ENCODE results near the gene DIP2C. TPM values are rescaled to one million over a fixed set of nuclear protein-coding genes. Genes with fewer than 3 reads are reported as not detected.
A peak's percentile ranks its signal among the peaks of the same experiment; 100 is the strongest.

DIP2C gene
- total RNA-seq, 2 experiments from 2014 or later, result 2.0 to 2.3 TPM

DNA sequence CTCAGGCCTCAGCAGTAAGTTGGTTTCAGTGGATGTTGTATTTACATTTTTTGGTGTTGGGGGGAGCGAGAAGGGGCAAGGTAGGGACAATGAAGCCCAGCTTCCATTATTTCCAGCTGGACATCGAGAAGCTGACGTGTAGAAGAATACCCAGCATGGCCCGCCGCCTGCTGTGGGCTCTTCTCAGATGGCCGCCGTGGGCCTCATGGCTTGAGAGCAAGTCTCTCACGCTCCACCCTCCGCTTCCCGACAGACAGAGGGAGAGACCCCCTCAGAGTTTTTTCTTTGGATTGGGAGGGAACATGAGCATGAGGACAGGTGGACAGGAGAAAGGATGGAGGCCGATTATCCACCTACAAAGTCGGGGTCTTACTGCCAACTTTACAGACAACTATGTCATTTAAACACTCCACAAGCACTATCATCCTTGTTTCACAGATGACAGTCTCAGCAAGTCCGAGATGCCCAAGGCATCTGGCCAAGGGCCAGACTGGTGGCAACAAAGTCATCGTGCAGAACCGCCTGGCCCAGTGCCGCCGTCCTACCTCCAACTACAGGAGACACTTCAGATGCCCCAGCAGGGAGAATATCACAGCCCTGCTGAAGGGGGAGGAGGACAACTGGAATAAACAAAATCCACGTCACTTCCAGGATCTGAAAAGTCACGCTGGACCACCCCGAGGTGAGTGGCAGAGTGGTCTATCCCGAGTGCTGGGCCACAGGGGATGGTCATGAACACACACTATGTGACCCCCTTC lies 195.9 kb downstream of the DIP2C start:
- no peaks in the 10 kb centered on the region for H3K4me1 Mint-ChIP-seq
- ChIA-PET POLR2A (no interaction called here), CTCF (no interaction called here)
- no peak overlapping the region for H3K4me3 Mint-ChIP-seq
- H3K27ac Mint-ChIP-seq, result no peak overlapping the region
- no peak for DNase-seq
- no peaks in the 10 kb centered on the region for H3K36me3 Mint-ChIP-seq (ENCODE audit: low read depth)
- peaks cover 3% of the 10 kb centered on the region for H3K27me3 Mint-ChIP-seq
- no peaks in the 10 kb centered on the region for H3K9me3 Mint-ChIP-seq

GRCh38 chr10:492836-493235 lies 196.6 kb downstream of the DIP2C start:
- no peak overlapping the region for H3K27ac Mint-ChIP-seq
- POLR2A ChIA-PET, result no interaction called here

DNA sequence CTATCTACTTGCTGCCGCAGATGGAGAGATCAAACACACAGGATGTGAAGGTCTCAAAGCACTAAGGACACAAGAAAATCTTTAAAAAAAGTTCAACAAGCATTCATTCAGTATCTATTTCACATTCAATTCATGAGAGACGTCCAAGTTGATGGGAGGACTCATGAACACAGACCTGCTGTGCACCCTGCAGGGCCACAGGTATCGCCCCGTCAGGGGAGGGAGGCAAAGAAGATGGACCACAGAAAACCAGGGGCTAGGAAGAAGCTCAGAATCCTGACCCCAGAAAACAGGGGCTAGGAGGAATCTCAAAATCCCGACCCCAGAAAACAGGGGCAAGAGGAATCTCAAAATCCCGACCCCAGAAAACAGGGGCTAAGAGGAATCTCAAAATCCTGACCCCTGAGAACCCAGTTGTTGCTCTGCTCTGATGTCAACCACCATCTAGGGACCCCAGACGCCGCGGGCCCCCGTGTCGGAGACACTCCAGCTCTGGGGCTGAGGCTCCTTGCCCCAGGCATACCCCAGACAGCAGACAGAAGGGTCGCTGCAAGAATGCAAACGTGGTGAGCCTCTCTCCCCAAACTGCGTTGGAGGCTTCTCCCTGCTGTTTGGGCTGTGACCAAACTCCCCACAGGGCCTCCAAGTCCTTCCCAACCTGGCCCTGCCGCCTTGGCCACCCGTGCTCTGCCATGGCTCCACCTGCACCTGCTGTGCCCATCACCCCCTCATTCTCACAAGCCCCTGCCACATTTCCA lies 197.6 kb downstream of the DIP2C start:
- H3K4me3 Mint-ChIP-seq, result no peak overlapping the region
- ChIA-PET CTCF (no interaction called here), POLR2A (no interaction called here)
- no peaks in the 10 kb centered on the region for H3K36me3 Mint-ChIP-seq (ENCODE audit: low read depth)
- peaks cover 3% of the 10 kb centered on the region for H3K27me3 Mint-ChIP-seq
- no peaks in the 10 kb centered on the region for H3K4me1 Mint-ChIP-seq
- no peak overlapping the region for H3K27ac Mint-ChIP-seq
- H3K9me3 Mint-ChIP-seq, result no peaks in the 10 kb centered on the region
- DNase-seq, result no peak

More at GRCh38 chr10:492836-493235, 196.6 kb downstream of the DIP2C start:
- CTCF ChIA-PET, result no interaction called here
- Mint-ChIP-seq H3K9me3 (no peaks in the 10 kb centered on the region), H3K4me1 (no peaks in the 10 kb centered on the region), H3K27me3 (peaks cover 3% of the 10 kb centered on the region), H3K4me3 (no peak overlapping the region), H3K36me3 (ENCODE audit: low read depth) (no peaks in the 10 kb centered on the region)
- no peak for DNase-seq

- POLR2A ChIA-PET, result no interaction called here
- H3K27me3 Mint-ChIP-seq, result peaks cover 3% of the 10 kb centered on the region
- H3K27ac Mint-ChIP-seq, result no peak overlapping the region
- no peak overlapping the region for H3K4me3 Mint-ChIP-seq
- H3K36me3 Mint-ChIP-seq (ENCODE audit: low read depth), result no peaks in the 10 kb centered on the region
- H3K4me1 Mint-ChIP-seq, result peaks cover 4% of the 10 kb centered on the region
- CTCF ChIA-PET, result no interaction called here
- no peak for DNase-seq
- H3K9me3 Mint-ChIP-seq, result no peaks in the 10 kb centered on the region
Observed at GRCh38 chr10:490891-491571, 198.4 kb downstream of the DIP2C start.

- POLR2A ChIA-PET, result no interaction called here
- Mint-ChIP-seq H3K4me3 (no peak overlapping the region), H3K9me3 (no peaks in the 10 kb centered on the region), H3K4me1 (peaks cover 8% of the 10 kb centered on the region), H3K27ac (no peak overlapping the region), H3K36me3 (ENCODE audit: low read depth) (no peaks in the 10 kb centered on the region), H3K27me3 (peaks cover 3% of the 10 kb centered on the region)
- DNase-seq, result no peak
- CTCF ChIA-PET, result no interaction called here
Observed at GRCh38 chr10:490256-490655, 199.2 kb downstream of the DIP2C start.

DNA sequence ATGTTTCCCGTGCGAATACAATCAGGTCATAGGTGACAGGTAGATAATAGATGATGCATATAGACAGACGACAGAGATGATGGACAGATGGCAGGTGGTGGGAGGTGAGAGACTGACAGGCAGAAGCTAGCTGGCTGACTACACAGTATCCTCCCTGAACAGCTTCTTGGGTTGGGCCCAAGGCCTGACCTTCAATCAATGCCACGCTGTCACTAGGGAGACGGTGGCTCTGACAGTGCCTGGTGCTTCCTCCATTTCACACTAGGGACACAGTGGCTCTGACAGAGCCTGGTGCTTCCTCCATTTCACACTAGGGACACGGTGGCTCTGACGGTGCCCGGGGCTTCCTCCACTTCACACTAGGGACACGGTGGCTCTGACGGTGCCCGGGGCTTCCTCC lies 200.1 kb downstream of the DIP2C start:
- no peaks in the 10 kb centered on the region for H3K36me3 Mint-ChIP-seq (ENCODE audit: low read depth)
- H3K27ac Mint-ChIP-seq, result no peak overlapping the region
- peaks cover 10% of the 10 kb centered on the region for H3K4me1 Mint-ChIP-seq
- DNase-seq, result no peak
- no peak overlapping the region for H3K4me3 Mint-ChIP-seq
- CTCF ChIA-PET, result no interaction called here
- no peaks in the 10 kb centered on the region for H3K9me3 Mint-ChIP-seq
- POLR2A ChIA-PET, result no interaction called here
- H3K27me3 Mint-ChIP-seq, result peaks cover 1% of the 10 kb centered on the region

DNA sequence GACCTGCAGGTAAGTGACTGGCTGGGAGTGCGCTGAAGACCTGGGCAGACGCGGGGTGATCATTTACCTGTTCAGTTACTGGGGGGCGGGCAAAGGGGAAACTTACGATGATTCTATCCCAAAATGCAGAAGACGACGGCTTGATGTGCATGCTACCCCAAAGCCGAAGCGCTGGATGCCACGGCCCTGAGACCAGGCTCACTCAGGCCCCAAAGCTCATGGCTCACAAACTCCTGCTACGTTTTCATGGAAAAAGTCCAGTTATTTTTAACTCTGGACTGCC lies 200.6 kb downstream of the DIP2C start:
- Mint-ChIP-seq H3K27me3 (no peaks in the 10 kb centered on the region), H3K27ac (no peak overlapping the region), H3K4me3 (no peak overlapping the region), H3K9me3 (no peaks in the 10 kb centered on the region), H3K36me3 (ENCODE audit: low read depth) (no peaks in the 10 kb centered on the region), H3K4me1 (peaks cover 15% of the 10 kb centered on the region)
- no peak for DNase-seq
- CTCF ChIA-PET, result no interaction called here
- POLR2A ChIA-PET, result no interaction called here

GRCh38 chr10:488081-488932 lies 201.2 kb downstream of the DIP2C start:
- Mint-ChIP-seq H3K27me3 (no peaks in the 10 kb centered on the region), H3K4me3 (no peak overlapping the region), H3K27ac (no peak overlapping the region), H3K36me3 (ENCODE audit: low read depth) (no peaks in the 10 kb centered on the region), H3K4me1 (peaks cover 17% of the 10 kb centered on the region), H3K9me3 (no peaks in the 10 kb centered on the region)
- CTCF ChIA-PET, result no interaction called here
- POLR2A ChIA-PET, result no interaction called here
- DNase-seq, result no peak

DNA sequence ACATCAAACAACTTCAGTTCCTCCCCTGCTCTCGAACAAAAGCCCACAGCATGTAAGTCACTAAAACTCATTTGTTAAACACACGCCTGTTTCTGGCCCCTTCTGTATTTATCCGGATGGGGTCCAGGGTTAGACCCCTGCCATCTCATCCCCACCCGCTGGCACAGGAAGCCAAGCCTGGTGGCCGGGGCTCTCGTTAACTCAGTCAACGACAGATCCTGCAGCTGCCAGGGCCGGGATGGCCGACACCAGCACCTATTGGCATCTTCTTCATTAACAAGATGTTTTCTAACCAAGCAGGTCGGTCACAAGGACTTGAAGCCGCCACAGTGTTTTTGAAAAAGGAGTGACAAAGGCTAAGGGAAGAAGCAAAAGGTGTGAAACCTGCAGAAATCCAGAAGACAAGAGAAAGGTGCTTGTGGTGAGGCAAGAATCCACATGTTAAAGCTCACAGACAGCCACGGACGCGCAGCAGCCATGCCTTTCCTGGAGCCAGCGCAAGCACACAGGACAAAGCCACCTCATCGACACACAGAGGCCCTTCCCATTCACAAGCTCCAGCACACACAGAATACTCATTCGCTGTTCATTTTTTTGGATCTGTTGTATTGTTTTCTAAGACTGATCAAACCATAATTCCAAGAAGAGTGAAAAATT lies 202.7 kb downstream of the DIP2C start:
- DNase-seq, result no peak
- Mint-ChIP-seq H3K27ac (peak overlapping the region; percentile 41), H3K4me3 (peak overlapping the region; percentile 40), H3K27me3 (no peaks in the 10 kb centered on the region), H3K36me3 (ENCODE audit: low read depth) (no peaks in the 10 kb centered on the region), H3K9me3 (no peaks in the 10 kb centered on the region), H3K4me1 (peaks cover 17% of the 10 kb centered on the region)
- CTCF ChIA-PET, result interaction anchor here (0.6 kb wide), 1 partner anchor 104 kb away, joined by 3 read pairs; no protein-coding TSS in a partner anchor
- POLR2A ChIA-PET, result no interaction called here

DNA sequence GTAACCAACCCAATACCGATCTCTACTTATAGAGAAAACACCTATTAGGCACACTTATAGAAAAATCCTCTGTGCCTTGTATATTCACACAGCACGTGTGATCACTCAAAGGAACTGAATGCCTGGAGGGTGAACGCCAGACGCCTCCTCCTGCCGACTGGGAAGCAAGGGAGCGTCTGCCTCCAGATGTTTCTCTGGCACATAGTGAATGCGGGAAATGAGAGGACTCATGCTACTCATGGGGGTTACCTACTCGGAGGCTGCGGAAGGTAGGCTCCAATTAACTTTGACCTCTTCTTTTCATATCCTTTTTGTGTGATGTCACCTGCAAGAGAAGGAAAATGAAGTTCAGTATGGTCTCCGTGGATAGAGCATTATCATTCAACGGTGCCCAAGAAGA lies 203.3 kb downstream of the DIP2C start:
- Mint-ChIP-seq H3K4me1 (peaks cover 17% of the 10 kb centered on the region), H3K9me3 (no peaks in the 10 kb centered on the region), H3K27me3 (no peaks in the 10 kb centered on the region), H3K27ac (peak overlapping the region; percentile 33), H3K4me3 (peak overlapping the region; percentile 79), H3K36me3 (ENCODE audit: low read depth) (no peaks in the 10 kb centered on the region)
- POLR2A ChIA-PET, result no interaction called here
- no peak for DNase-seq
- CTCF ChIA-PET, result no interaction called here

DNA sequence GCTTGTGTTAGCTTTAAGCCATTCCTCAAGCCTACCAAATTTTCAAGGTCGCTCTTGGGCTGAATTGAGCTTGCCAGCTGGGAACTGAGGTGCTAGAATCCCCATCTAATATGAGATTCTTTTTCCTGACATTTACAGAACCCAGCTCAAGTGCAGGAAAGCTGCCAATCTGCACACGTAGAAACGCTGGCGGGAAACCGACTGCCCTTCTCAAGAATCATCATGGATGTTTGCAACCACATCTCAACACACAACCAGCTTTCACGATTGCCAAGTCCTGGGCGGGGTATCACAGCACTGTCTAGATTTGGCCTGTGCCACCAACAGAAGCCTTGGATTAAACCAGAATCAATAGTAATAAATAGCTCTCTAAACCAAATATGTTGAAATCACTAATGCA lies 203.7 kb downstream of the DIP2C start:
- peak overlapping the region; percentile 97 for H3K27ac Mint-ChIP-seq
- POLR2A ChIA-PET, result no interaction called here
- H3K9me3 Mint-ChIP-seq, result no peaks in the 10 kb centered on the region
- CTCF ChIA-PET, result no interaction called here
- no peaks in the 10 kb centered on the region for H3K27me3 Mint-ChIP-seq
- H3K36me3 Mint-ChIP-seq (ENCODE audit: low read depth), result no peaks in the 10 kb centered on the region
- peak overlapping the region; percentile 79 for H3K4me3 Mint-ChIP-seq
- no peak for DNase-seq
- peaks cover 17% of the 10 kb centered on the region for H3K4me1 Mint-ChIP-seq

- peaks cover 17% of the 10 kb centered on the region for H3K4me1 Mint-ChIP-seq
- peak overlapping the region; percentile 79 for H3K4me3 Mint-ChIP-seq
- peak; percentile 57 for DNase-seq
- H3K9me3 Mint-ChIP-seq, result no peaks in the 10 kb centered on the region
- POLR2A ChIA-PET, result no interaction called here
- CTCF ChIA-PET, result interaction anchor here (0.8 to 1.5 kb wide), 2 partner anchors 25 to 57 kb away, joined by 3 to 4 read pairs; no protein-coding TSS in a partner anchor
- H3K27ac Mint-ChIP-seq, result peak overlapping the region; percentile 97
- H3K36me3 Mint-ChIP-seq (ENCODE audit: low read depth), result no peaks in the 10 kb centered on the region
- no peaks in the 10 kb centered on the region for H3K27me3 Mint-ChIP-seq
Observed at GRCh38 chr10:484925-485661, 204.4 kb downstream of the DIP2C start.

Data from activated CD4-positive, alpha-beta T cell treated with anti-CD3 and anti-CD28 coated beads, Interleukin-2, amount 10 ng/mL, durations not matched to agents 7 days and 5 days (primary cell).